Measurements from ENCODE around the gene HYDIN. TPM values are rescaled to one million over a fixed set of nuclear protein-coding genes. Genes with fewer than 3 reads are reported as not detected.

Gene HYDIN
- total RNA-seq, 2 donors from 2014 or later = 5.6 to 6.7 TPM

GRCh38 chr16:71257768-71258167, 27.2 kb upstream of the HYDIN start:
- Histone ChIP-seq H3K27me3 (no peaks in the 10 kb centered on the region), H3K4me3 (no peak overlapping the region), H3K4me1 (no peaks in the 10 kb centered on the region), H3K27ac (no peak overlapping the region), H3K9me3 (no peaks in the 10 kb centered on the region), H3K36me3 (replicated peaks in 1 of 2; ENCODE audit: insufficient read depth in 1 of 2, low read depth in 2 of 2) (no peaks in the 10 kb centered on the region)
- intact Hi-C loops (cut with DNase I) = no loop called here
- DNase-seq = no peak
- ATAC-seq = no peak
- WGBS, 2 donors = 29 to 37% methylated on average over 1 of the region's 1 CpG
- no peak for TF ChIP-seq CTCF (IDR thresholded peaks at IDR 0.05)
- TF ChIP-seq POLR2A (IDR thresholded peaks at IDR 0.05) = no peak

- no peak for DNase-seq
- intact Hi-C loops (cut with DNase I) = no loop called here
- no peak for TF ChIP-seq CTCF (IDR thresholded peaks at IDR 0.05)
- TF ChIP-seq POLR2A (IDR thresholded peaks at IDR 0.05) = no peak
- no peak for ATAC-seq
- 49 to 53% methylated on average over 6 of the region's 6 CpGs for WGBS, 2 donors
- H3K4me1 ChIP-seq = no peaks in the 10 kb centered on the region
- no peaks in the 10 kb centered on the region for H3K27me3 ChIP-seq
- H3K9me3 ChIP-seq = no peaks in the 10 kb centered on the region
- no peak overlapping the region for H3K4me3 ChIP-seq
- no peak overlapping the region for H3K27ac ChIP-seq
- no peaks in the 10 kb centered on the region for H3K36me3 ChIP-seq (replicated peaks in 1 of 2; ENCODE audit: insufficient read depth in 1 of 2, low read depth in 2 of 2)
These were observed 25.2 kb upstream of the HYDIN start for GRCh38 chr16:71255721-71256120.

- no peak for TF ChIP-seq CTCF (IDR thresholded peaks at IDR 0.05)
- no peak for TF ChIP-seq POLR2A (IDR thresholded peaks at IDR 0.05)
- Histone ChIP-seq H3K9me3 (no peaks in the 10 kb centered on the region), H3K4me1 (no peaks in the 10 kb centered on the region), H3K36me3 (replicated peaks in 1 of 2; ENCODE audit: insufficient read depth in 1 of 2, low read depth in 2 of 2) (no peaks in the 10 kb centered on the region), H3K4me3 (no peak overlapping the region), H3K27me3 (no peaks in the 10 kb centered on the region), H3K27ac (no peak overlapping the region)
- intact Hi-C loops (cut with DNase I) = no loop called here
- DNase-seq (no peak), ATAC-seq (no peak)
- 84 to 86% methylated on average over 4 of the region's 4 CpGs for WGBS, 2 donors
These were observed 24.5 kb upstream of the HYDIN start for GRCh38 chr16:71254832-71255525.

- Histone ChIP-seq H3K27ac (no peak overlapping the region), H3K27me3 (no peaks in the 10 kb centered on the region), H3K4me3 (no peak overlapping the region), H3K36me3 (replicated peaks in 1 of 2; ENCODE audit: insufficient read depth in 1 of 2, low read depth in 2 of 2) (no peaks in the 10 kb centered on the region), H3K9me3 (no peaks in the 10 kb centered on the region), H3K4me1 (no peaks in the 10 kb centered on the region)
- intact Hi-C loops (cut with DNase I) = no loop called here
- DNase-seq (no peak), ATAC-seq (no peak)
- WGBS, 2 donors = 73 to 75% methylated on average over 5 of the region's 5 CpGs
- TF ChIP-seq CTCF (IDR thresholded peaks at IDR 0.05) = no peak
- no peak for TF ChIP-seq POLR2A (IDR thresholded peaks at IDR 0.05)
These were observed 20.1 kb upstream of the HYDIN start for GRCh38 chr16:71250461-71251235.
